Kidney (tissue), 14 donors: Measurements from ENCODE around the gene SNX27. TPM values are rescaled to one million over a fixed set of nuclear protein-coding genes. Genes with fewer than 3 reads are reported as not detected.

Experiments
- DNase-seq, 5 donors: peaks; one replicate each; pipeline ENCODE4 v3.0.0-alpha.2; 2013 to 2020
- FAIRE-seq: peaks from 2 replicates; lab custom pipeline; 2012; peaks lifted over from hg19 to GRCh38; lab: Jason Lieb, UNC
- H3K27ac ChIP-seq, 2 donors: one replicate each; pipeline ENCODE4 v1.7.0; 2013; ENCODE audit warnings: low read depth in 2 of 2, low read length in 2 of 2, inconsistent platforms in 1 of 2
- H3K27me3 ChIP-seq: one replicate; pipeline ENCODE4 v1.7.1; 2013; ENCODE audit warnings: low read length, inconsistent platforms; ENCODE audit not compliant: control insufficient read depth, insufficient read depth
- H3K36me3 ChIP-seq, 3 donors: one replicate each; pipeline versions ENCODE4 v1.7.0 to v1.7.1; 2013; ENCODE audit warnings: low read length in 3 of 3, control low read depth in 1 of 3, inconsistent platforms in 1 of 3; ENCODE audit not compliant: insufficient read depth in 3 of 3, control insufficient read depth in 2 of 3
- H3K4me1 ChIP-seq, 3 donors: one replicate each; pipeline versions ENCODE4 v1.7.0 to v1.7.1; 2013; ENCODE audit warnings: low read length in 3 of 3, inconsistent platforms in 1 of 3, low read depth in 1 of 3; ENCODE audit not compliant: control insufficient read depth in 2 of 3, insufficient read depth in 2 of 3
- H3K4me3 ChIP-seq, 3 donors: one replicate each; pipeline versions ENCODE4 v1.7.0 to v1.8.1; 2013; ENCODE audit warnings: low read length in 3 of 3, control low read depth in 1 of 3, inconsistent platforms in 1 of 3
- H3K9ac ChIP-seq, 3 donors: one replicate each; pipeline versions ENCODE4 v1.7.0 to v1.7.1; 2013; ENCODE audit warnings: low read length in 3 of 3, control low read depth in 1 of 3, inconsistent platforms in 1 of 3
- H3K9me3 ChIP-seq, 3 donors: one replicate each; pipeline versions ENCODE4 v1.7.0 to v1.7.1; 2013; ENCODE audit warnings: low read length in 3 of 3, control low read depth in 1 of 3, inconsistent platforms in 1 of 3; ENCODE audit not compliant: control insufficient read depth in 2 of 3, insufficient read depth in 1 of 3
- CTCF ChIP-seq: IDR thresholded peaks from 3 replicates; pipeline ENCODE4 v1.5.1; 2012; ENCODE audit warnings: mild to moderate bottlenecking, moderate library complexity, borderline replicate concordance; ENCODE audit not compliant: insufficient read depth; ENCODE audit errors: extremely low read depth
- intact Hi-C: fragments of 100-400 bp; cut with DNase I; formaldehyde crosslinking; loops from one replicate; pipeline ENCODE4 v1.11.1; 2022
- polyA plus RNA-seq: library from polyadenylated mRNA; stranded (reverse); fragments of 350-450 nt; fragmentation: Illumina TruSeq; extraction: RNeasy Lipid Tissue Mini Kit (QIAGEN cat#74804); gene quantifications from one replicate; pipeline ENCODE4 v1.2.3, GENCODE V29; 2014; ENCODE audit warnings: low read depth, low replicate concordance; ENCODE audit not compliant: insufficient read depth
- total RNA-seq: library from RNA; stranded (reverse); fragmentation: NEBNext Ultra II Directional; extraction: Animal tissue kit (Norgen Biotek cat#: 25700); gene quantifications from one replicate; pipeline ENCODE4 v1.2.1, GENCODE V29; 2021
- donor health status: control.
- donor health status: control.
- donor health status: control.
- donor health status: control.
- donor health status: control.
- donor health status: DM: yes; HTN: yes; CAD: no.
- donor health status: Normal renal cell carcinoma (clear cell type).

Gene SNX27
- total and polyA plus RNA-seq, 2 donors from 2014 or later = 13.5 to 46.3 TPM

- FAIRE-seq (no peak), DNase-seq (peak in 2 of 5 donors; percentile 45 to 55)
- intact Hi-C loops = no loop called here
- H3K4me3 ChIP-seq = no peak overlapping the region
- no peaks in the 10 kb centered on the region for H3K27me3 ChIP-seq
- peak overlapping the region in 1 of 2 donors; percentile 20 for H3K27ac ChIP-seq
- H3K9me3 ChIP-seq = no peaks in the 10 kb centered on the region
- H3K4me1 ChIP-seq = peaks cover 0 to 14% (median 10%) of the 10 kb centered on the region in 3 donors
- TF ChIP-seq CTCF = peak; percentile 53
- peaks cover 5 to 19% (median 10%) of the 10 kb centered on the region in 3 donors for H3K36me3 ChIP-seq
- no peak overlapping the region for H3K9ac ChIP-seq
Measured at GRCh38 chr1:151693057-151693651, 81.3 kb downstream of the SNX27 start.

GRCh38 chr1:151701515-151701914 is 89.7 kb downstream of the SNX27 start:
- no peak overlapping the region for H3K9ac ChIP-seq
- no peaks in the 10 kb centered on the region for H3K9me3 ChIP-seq
- H3K4me1 ChIP-seq = no peaks in the 10 kb centered on the region
- intact Hi-C loops = no loop called here
- no peak for TF ChIP-seq CTCF
- no peaks in the 10 kb centered on the region for H3K27me3 ChIP-seq
- H3K27ac ChIP-seq = no peak overlapping the region
- FAIRE-seq (no peak), DNase-seq (no peak)
- no peak overlapping the region for H3K4me3 ChIP-seq
- peaks cover 3 to 18% (median 13%) of the 10 kb centered on the region in 3 donors for H3K36me3 ChIP-seq

- Histone ChIP-seq H3K9ac (no peak overlapping the region), H3K4me3 (no peak overlapping the region), H3K27me3 (no peaks in the 10 kb centered on the region), H3K4me1 (no peaks in the 10 kb centered on the region), H3K27ac (no peak overlapping the region), H3K9me3 (no peaks in the 10 kb centered on the region), H3K36me3 (peaks cover 3 to 15% (median 5%) of the 10 kb centered on the region in 3 donors)
- no peak for TF ChIP-seq CTCF
- no peak for DNase-seq
- intact Hi-C loops = no loop called here
- no peak for FAIRE-seq
Measured at GRCh38 chr1:151702936-151703335, 91.1 kb downstream of the SNX27 start.

- intact Hi-C loops = no loop called here
Measured at GRCh38 chr1:151703813-151704212, 92.0 kb downstream of the SNX27 start.

More at GRCh38 chr1:151703813-151704212, 92.0 kb downstream of the SNX27 start:
- no peak for TF ChIP-seq CTCF
- FAIRE-seq (no peak), DNase-seq (no peak)
- H3K4me3 ChIP-seq = no peak overlapping the region
- peaks cover 0 to 12% (median 0%) of the 10 kb centered on the region in 3 donors for H3K36me3 ChIP-seq
- H3K27ac ChIP-seq = no peak overlapping the region
- H3K4me1 ChIP-seq = no peaks in the 10 kb centered on the region
- no peaks in the 10 kb centered on the region for H3K27me3 ChIP-seq
- H3K9ac ChIP-seq = no peak overlapping the region
- no peaks in the 10 kb centered on the region for H3K9me3 ChIP-seq
